VCaP (cell line): Measurements from ENCODE around the gene SLC22A7.

ENCODE experiments used
- H3K27ac ChIP-seq: fragments of 450-650 bp; 2 replicates; pipeline ENCODE4 v1.5.1; 2017
- TF ChIP-seq, protein P1 (sequence below): fragments of 450-650 bp; conservative IDR thresholded peaks from 2 replicates; pipeline ENCODE4 v1.5.1; 2017; ENCODE audit warnings: mild to moderate bottlenecking, moderate library complexity

Gene SLC22A7

DNA sequence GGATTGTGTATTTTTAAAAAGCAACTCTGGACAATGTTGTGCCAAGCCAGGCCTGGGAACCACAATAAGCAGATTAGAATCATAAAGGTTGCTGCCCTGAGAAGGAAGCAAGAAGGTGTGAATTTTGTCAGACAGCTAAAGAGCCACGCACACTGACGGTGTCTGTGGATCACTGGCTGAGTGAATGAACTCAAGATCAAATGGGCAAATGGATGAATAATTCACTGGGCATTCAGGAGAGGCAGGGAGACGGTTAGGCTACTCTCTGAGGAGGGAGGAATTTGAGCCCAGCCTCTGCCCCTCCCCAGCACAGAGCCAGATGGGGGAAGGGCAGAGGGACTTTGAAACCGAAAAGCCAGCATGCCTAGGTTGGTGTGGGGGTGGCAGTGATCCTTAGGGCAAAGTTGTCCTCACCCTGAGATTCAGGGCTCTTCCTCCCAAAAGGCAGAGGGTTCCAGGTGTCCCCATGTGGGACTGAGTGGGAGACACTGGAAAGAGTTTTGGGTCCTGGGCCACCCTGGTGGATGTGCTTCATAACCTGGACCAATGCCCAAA, 19.5 kb upstream of the SLC22A7 start:
- H3K27ac ChIP-seq, result no peak overlapping the region
- TF ChIP-seq, protein P1, sequence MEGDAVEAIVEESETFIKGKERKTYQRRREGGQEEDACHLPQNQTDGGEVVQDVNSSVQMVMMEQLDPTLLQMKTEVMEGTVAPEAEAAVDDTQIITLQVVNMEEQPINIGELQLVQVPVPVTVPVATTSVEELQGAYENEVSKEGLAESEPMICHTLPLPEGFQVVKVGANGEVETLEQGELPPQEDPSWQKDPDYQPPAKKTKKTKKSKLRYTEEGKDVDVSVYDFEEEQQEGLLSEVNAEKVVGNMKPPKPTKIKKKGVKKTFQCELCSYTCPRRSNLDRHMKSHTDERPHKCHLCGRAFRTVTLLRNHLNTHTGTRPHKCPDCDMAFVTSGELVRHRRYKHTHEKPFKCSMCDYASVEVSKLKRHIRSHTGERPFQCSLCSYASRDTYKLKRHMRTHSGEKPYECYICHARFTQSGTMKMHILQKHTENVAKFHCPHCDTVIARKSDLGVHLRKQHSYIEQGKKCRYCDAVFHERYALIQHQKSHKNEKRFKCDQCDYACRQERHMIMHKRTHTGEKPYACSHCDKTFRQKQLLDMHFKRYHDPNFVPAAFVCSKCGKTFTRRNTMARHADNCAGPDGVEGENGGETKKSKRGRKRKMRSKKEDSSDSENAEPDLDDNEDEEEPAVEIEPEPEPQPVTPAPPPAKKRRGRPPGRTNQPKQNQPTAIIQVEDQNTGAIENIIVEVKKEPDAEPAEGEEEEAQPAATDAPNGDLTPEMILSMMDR, result no peak

DNA sequence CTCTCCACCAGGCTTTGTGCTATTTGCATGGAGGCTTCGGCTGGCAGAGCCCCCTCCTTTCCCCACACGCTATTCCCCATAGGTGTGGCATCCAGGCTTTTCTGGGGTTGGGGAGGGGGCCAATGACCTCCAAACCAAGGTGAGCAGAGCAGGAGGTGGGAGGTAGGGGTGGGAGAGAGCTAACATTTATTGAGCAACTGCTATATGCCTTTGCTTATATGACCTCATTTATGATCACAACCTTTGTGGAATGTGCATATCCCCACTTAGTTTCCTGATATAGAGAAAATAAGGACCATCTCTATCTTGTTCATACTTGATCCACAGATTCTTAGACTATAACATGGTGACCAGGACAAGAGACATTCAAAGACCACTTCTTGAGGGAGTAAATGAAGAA, 17.8 kb upstream of the SLC22A7 start:
- TF ChIP-seq, protein P1, result no peak
- H3K27ac ChIP-seq, result no peak overlapping the region

DNA sequence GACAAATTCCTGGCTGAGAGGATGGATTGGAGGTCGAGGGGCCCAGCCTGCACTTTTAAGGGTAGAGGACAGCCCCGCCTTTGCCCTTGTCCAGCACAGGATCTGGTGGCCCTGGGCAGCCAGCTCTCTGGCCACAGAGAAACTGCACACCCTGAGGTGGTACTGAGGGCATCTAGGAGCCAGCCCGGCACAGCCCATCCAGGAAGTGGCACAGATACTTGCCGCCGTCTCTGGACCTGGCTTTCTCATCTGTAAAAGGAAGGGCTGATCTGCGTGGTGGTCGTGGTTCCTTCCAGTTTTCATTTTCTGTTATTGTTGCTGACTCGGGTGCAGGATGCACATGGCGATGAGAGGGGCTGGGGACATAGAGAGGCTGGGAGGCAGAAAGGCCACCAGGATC, 16.0 kb upstream of the SLC22A7 start:
- H3K27ac ChIP-seq, result no peak overlapping the region
- TF ChIP-seq, protein P1, result no peak

- TF ChIP-seq, protein P1, result no peak
- no peak overlapping the region for H3K27ac ChIP-seq
These were observed 15.2 kb upstream of the SLC22A7 start for GRCh38 chr6:43282636-43283513.

- peak overlapping the region; percentile 15; the same call in 1 of the 2 replicates for H3K27ac ChIP-seq
- TF ChIP-seq, protein P1, result no peak
These were observed 14.6 kb upstream of the SLC22A7 start for GRCh38 chr6:43283514-43283901.

GRCh38 chr6:43283905-43284304, 14.2 kb upstream of the SLC22A7 start:
- TF ChIP-seq, protein P1, result no peak
- H3K27ac ChIP-seq, result peak overlapping the region; percentile 15; the same call in 1 of the 2 replicates

DNA sequence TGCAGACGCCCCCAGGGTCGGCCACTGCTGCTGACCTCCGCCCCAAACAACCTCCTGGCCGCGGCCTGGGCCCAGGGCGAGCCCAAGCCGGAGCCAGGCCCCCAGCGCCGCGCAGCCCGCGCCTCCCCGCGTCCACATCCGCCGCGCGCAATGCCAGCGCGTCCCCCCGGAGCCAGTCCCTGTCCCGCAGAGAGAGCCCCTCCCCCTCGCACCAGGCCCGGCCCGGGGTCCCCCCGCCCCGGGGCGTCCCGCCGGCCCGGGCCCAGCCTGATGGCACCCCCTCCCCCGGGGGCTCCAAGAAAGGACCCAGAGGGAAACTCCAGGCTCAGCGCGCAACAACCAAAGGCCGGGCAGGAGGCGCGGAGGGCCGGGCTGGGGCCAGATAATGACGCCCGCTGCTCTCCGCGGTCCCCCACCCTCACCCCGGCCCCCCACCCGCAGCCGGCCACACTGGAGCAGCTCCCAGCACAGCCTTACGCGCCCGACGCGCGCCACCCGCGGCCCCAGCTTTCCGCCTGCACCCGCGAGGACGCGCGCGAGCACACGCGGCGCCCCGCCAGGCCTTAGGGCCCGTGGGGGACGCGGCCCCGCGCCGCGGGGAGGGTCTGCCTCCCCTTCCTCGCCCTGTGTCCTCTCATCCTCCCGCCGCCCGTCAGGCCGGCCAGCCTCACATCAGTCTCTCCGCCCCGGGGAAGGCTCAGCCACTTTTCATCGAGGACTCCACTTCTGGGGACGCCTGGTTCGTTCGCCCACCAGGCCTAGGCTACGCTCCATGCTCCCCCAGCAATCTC, 12.9 kb upstream of the SLC22A7 start:
- no peak overlapping the region for H3K27ac ChIP-seq
- TF ChIP-seq, protein P1, result no peak
